Esophagus mucosa (tissue), 1 donor: ENCODE measurements around the gene DOCK3. TPM values are rescaled to one million over a fixed set of nuclear protein-coding genes. Genes with fewer than 3 reads are reported as not detected.
A peak's percentile ranks its signal among the peaks of the same experiment; 100 is the strongest.

Source experiments
- ATAC-seq: fragments of 200-7000 bp; cut with Tn5 transposase; one replicate; pipeline ENCODE4 v1.9.1; 2020
- total RNA-seq: library from RNA; stranded (reverse); gene quantifications from one replicate; pipeline ENCODE4 v1.2.4, GENCODE V29; 2023
- donor health status: DM: yes; HTN: yes; CAD: no.

The DOCK3 gene
- total RNA-seq, 1 donor from 2014 or later = 0.84 TPM

DNA sequence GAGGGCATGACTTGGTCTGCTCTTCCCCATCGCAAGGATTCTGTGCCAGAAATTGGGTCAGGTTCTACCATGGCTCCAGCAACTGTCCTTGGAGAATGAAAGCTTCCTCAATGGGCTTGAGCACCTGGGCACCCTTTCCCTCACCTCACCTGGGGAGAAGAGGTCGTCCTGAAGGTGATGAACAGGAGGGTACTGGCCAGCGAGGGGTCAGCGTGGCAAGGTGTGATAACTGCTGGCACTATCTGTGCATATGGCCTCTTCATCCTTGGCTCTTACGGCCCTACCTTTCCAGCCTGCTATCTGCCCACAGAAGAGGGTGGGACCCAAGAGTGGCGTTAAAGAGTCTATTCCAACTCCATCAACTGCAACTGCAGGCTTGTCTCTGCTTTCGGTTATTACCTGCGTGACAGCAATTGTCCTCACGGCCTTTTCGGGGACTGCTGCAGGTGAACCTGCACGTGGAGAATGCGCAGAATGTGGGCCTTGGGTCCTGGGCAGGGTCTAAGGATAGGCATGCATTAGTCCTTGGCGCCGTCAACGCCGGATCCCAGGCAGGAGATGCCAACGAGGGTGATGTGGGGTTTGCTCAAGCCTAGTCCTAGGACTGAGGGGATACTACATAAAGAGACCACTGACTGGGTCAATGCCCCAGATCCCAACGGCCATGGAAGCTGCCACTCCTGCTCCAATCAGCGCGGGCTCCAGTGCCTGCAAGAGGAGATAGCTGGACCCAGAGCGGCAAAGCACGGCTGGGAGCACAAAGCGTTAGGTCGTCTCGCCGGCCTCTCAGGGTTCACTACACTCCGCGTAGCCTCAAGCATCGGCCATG is 715.7 kb downstream of the DOCK3 start:
- ATAC-seq = peak; percentile 0

GRCh38 chr3:51391075-51391565 is 716.4 kb downstream of the DOCK3 start, which contains the start of gene RBM15B:
Gene RBM15B, plus strand, starts transcription at chr3:51391285. Its CDS starts 115 bp downstream, at chr3:51391400.
- ATAC-seq = peak; percentile 91

- ATAC-seq = peak; percentile 1
These were observed 717.0 kb downstream of the DOCK3 start for GRCh38 chr3:51391566-51392354.

- ATAC-seq = no peak
These were observed 717.8 kb downstream of the DOCK3 start for GRCh38 chr3:51392355-51393133.

DNA sequence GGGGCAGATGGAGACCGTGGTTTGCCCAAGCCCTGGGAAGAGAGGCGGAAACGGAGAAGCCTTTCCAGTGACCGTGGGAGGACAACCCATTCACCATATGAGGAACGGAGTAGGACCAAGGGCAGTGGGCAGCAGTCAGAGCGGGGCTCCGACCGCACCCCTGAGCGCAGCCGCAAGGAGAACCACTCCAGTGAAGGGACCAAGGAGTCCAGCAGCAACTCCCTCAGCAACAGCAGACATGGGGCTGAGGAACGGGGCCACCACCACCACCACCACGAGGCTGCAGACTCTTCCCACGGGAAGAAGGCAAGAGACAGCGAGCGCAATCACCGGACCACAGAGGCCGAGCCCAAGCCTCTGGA is 718.4 kb downstream of the DOCK3 start:
- no peak for ATAC-seq

GRCh38 chr3:51393564-51393963 is 718.8 kb downstream of the DOCK3 start:
- no peak for ATAC-seq

DNA sequence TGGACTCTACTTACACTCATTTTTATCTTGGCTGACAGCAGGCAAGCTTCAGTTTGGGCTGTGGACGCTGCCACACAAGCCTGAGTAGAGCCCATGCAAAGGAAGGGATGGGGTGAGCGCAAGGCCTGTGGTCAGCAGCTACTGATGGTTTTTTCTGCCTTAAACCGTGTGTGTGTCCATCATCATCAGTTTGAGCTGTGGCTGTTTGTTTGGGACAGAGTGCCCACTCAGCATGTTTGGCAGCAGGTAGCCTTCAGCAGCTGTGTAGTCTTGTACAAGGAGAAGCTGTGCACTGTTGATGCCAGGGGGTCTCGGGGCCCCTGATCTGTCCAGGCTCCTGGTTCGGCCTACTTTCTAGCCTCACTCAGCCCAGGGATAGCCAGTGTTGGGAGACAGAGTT is 719.8 kb downstream of the DOCK3 start:
- no peak for ATAC-seq

DNA sequence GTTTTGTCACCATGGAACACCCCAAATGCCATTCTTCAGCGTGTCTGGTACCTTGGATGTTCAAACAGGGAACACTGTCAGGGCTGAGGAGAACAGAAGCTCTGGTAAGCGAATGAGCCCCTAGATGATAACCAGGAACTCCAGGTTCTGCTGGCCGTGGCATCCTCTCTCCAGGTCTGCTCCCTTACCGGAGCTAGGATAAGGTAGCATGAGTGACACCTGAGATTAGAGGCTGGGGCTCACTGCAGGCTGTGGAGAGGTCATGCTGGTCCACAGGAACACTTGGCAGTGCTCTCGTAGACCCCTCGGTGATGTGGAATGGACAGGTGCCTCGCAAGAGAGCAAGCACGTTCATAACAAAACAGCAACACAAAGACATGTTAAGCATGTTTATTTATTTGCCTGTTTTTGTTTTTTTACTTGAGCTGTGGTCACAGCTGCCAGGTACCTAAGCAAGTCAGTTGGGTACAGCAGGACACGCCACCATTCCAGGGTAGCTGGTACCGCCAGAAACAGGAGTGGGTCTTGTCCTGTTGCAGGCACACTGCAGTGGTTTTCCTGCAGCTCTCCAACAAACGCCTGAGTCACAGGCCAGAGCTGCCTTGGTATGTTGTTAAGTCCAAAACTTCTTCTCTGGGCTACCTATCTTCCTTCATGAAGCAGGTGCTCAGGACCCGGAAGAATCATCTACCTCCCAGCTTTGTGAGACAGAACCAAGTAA is 720.9 kb downstream of the DOCK3 start:
- no peak for ATAC-seq

DNA sequence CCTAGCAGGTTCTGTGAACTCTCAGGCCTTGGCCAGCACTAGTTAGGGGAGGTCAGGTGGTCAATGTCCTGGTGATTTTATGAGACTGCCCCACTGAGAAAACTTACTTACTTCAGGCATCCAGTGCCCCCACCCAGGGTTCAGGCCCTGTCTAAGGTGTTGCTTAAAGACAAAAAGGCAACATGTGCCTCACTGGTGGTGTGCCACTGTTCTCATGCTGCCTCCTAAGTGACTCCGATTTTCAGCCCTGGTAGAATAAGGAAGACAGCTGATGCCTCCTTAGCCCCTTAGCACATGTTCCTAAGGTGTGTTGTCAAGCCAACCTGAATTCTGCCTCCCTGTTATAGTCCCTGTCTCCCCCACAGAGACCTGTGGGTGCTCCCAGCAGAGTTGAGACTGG is 721.7 kb downstream of the DOCK3 start:
- ATAC-seq = no peak

- ATAC-seq = no peak
These were observed 722.7 kb downstream of the DOCK3 start for GRCh38 chr3:51397392-51397791.

- no peak for ATAC-seq
These were observed 724.0 kb downstream of the DOCK3 start for GRCh38 chr3:51398595-51399310.

DNA sequence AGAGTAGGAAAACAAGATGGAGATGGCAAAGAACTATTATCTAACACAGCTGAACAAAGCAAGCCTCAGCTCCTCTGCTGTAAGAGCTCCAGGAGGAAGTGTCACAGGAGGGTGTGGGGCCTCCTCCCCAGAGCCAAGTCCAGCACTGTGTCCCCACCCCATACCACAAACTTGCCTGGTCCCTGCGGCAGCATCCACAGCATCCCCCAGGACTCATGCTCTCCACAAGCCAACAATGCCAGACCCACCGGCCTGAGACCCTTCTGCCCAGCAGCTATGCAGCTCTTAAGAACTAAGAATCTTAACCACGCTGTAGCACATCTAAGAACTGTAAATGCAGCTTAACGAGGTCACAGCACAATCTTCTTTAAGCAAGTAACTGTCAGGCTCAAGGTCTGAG is 725.4 kb downstream of the DOCK3 start:
- peak; percentile 22 for ATAC-seq

DNA sequence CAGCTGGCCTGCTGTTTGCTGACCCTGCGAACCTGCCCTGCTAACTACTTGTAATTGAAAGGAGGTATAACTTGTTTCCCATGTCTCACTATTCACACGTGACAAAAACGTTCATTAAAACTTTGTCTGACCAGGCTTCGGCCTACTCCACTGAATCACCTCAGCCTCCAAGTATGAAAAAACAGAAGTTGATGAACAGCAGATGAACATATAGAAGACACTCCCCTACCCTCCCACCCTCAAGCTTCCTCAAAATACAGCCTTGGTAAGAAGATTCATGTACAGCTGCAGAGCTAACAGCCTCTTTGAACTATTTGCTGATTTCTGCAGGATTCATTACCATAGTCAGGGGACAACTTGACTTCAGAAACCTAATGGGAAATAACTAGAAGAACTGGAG is 727.0 kb downstream of the DOCK3 start:
- ATAC-seq = no peak

- ATAC-seq = no peak
These were observed 728.9 kb downstream of the DOCK3 start for GRCh38 chr3:51403675-51404074.

GRCh38 chr3:51408021-51408420 is 733.3 kb downstream of the DOCK3 start:
- no peak for ATAC-seq

- no peak for ATAC-seq
These were observed 734.1 kb downstream of the DOCK3 start for GRCh38 chr3:51408813-51409212.

GRCh38 chr3:51422211-51422610 is 747.5 kb downstream of the DOCK3 start:
- no peak for ATAC-seq

DNA sequence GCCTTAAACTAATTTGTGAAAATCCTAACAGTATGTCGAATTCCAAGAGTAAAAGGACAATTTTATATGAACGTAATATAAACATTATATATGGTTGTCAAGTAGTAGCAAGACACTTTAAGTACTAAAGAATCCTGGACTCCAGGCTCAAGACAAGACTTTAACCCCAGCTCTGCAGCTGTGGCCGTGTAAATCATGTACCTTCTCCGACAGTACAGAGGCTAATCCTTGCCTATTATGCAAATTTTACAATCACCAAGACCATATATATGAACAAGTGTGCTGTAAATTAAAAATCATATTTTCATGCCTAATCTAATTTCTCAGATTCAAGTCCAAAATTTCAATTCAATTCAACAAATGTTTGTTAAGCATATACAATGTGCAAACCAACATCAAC is 752.2 kb downstream of the DOCK3 start:
- ATAC-seq = no peak

- ATAC-seq = no peak
These were observed 754.4 kb downstream of the DOCK3 start for GRCh38 chr3:51429138-51429537.
